Hypothalamus (tissue), 51 donors: ENCODE results near the gene IGF2BP1.
"Not testable (repeated sequence)": the region's sequence is repeated elsewhere in the genome, so short reads cannot be mapped to it uniquely, and the experiment has no call there.

Experiments
- DNase-seq, 51 donors: peaks; one replicate each; lab custom pipeline; 2025; lab: John Stamatoyannopoulos, UW

Gene IGF2BP1

DNA sequence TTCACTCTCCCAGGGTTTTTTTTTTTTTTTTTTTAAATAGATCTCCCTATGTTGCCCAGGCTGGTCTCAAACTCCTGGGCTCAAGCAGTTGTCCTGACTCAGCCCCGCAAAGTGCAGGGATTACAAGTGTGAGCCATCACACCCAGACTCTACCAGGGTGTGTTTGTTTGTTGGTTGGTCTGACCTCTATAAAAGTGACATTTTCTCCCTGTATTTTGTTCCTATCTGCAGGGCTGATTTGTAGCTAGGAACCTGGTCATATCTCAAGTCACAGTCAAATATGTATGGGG lies 89.1 kb downstream of the IGF2BP1 start:
- no peak for DNase-seq

DNA sequence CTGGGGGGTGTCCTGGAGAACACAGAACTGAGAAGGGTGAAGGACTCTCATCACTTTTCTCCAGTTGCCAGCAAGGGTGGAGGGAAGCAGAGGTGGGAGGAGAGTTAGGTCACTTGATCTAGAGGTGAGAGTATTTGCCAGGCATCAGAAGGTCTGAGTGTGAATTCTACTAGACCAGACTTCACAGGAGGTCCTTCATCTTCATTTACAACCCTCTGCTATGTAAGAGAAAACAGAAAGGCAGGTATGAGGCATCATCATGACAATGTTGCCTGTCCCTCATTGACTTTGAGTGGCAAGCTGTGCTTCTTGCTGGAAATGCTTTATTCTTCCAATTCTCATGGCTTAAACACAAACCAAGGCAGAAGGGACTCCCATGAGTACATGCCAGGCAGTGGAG lies 89.5 kb downstream of the IGF2BP1 start:
- DNase-seq: no peak

DNA sequence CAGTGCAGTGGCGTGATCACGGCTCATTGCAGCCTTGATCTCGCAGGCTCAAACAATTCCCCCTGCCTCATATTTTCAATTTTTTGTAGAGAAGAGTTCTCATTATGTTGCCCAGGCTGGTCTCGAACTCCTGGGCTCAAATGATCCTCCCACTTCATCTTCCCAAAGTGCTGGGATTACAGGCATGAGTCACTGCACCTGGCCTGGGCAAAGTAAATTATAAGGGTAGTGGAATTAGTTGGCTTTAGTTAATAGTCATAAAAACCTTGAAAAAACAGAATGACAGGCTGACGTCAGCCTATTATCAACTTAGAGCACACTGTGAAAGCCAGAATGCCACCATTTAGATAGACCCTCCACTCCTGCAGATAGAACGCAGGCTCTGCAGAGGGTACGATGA lies 91.9 kb downstream of the IGF2BP1 start:
- no peak for DNase-seq

DNA sequence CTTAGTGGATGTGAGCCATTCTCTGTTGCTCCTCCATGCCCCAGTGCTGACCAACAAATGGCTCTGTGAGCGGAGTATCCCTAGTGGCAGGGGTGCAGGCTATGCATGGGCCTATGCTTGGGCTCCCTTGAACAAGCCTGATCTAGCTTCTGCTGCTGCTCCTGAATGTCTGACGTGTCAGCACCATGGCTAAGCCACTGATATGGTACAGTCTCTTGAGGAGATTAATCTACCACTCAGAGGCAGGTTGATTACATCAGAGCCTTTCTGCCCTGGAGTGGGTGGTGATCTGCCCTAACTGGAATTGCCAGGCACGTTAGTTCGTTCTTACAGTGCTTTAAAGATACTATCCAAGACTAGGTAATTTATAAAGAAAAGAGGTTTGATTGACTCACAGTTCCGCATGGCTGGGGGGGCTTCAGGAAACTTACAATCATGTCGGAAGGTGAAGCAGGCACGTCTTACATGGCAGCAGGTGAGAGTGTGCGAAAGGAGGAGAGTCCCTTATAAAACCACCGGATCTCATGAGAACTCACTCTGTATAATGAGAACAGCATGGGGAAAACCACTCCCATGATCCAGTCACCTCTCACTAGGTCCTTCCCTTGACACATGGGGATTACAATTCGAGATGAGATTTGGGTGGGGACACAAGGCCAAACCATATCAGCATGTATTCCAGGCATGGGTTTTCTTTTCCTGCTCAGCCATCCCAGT lies 93.9 kb downstream of the IGF2BP1 start:
- no peak for DNase-seq

DNA sequence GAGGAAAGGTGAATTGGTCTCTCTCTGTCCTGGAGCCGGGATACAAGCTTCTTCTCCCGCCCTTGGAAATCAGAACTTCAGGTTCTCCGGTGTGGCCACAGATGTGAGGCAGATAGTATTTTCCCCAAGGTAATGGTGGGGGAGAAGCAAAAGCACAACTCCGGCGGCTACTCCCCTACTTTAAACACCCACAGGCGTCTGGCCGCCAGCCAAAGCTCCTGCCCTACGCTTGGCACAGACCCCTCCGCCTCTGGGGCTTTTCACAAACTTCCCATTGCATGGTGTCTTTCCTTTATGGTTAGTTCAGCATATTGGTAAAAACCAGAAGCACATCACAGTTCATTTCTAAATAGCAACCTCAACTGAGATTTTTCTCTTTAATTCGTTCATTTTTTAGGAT lies 95.9 kb downstream of the IGF2BP1 start:
- no peak for DNase-seq

DNA sequence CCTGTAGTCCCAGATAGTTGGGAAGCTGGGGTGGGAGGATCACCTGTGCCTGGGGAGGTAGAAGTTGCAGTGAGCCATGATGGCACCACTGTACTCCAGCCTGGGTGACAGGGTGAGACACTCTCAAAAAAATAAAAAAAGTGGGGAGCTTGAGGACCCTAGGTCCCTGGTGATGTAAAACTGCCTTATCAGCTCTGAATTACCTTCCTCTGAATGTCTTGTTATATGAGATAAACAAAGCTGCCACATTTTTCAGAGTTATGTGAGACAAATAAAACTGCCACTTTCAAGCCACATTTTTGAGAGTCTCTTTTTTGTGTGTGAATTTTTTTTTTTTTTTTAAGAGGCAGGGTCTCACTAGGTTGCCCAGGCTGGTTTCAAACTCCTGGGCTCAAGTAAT lies 103.4 kb downstream of the IGF2BP1 start:
- no peak for DNase-seq

DNA sequence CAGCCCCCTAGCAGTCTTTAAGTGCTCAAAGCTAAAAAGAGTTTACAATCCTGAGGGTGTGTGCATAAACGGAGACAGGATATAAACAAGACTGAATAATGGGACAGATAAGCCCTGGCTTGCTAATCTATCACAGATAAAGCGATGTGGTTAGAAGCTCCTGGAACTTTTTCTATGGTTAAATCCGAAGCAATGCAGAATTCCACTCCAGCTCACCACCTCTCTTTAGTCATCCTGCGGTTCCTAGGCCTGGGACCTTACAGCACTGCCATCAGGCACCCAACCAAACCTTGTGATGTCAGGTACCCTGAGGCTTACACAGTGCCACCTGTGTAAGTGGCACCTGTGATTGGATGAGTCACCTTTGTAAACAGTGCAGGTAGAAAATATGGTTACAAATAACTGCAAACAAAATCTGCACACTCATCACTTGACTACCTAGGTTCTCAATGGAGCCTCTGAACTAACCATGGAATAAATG lies 103.9 kb downstream of the IGF2BP1 start:
- DNase-seq: no peak

DNA sequence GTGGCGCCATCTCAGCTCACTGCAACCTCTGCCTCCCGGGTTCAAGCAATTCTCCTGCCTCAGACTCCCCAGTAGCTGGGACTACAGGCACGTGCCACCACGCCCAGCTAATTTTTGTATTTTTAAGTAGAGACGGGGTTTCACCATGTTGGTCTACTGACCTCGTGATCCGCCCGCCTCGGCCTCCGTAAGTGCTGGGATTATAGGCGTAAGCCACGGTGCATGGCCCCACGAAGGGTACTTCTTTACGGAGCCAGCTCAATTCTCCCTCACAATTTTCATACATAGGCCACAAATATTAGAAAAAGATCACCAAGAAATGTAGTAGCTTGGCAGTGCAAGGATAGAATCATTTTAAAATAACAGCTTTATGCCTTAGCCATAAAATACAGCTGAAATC lies 106.2 kb downstream of the IGF2BP1 start:
- DNase-seq: not testable (repeated sequence)

DNA sequence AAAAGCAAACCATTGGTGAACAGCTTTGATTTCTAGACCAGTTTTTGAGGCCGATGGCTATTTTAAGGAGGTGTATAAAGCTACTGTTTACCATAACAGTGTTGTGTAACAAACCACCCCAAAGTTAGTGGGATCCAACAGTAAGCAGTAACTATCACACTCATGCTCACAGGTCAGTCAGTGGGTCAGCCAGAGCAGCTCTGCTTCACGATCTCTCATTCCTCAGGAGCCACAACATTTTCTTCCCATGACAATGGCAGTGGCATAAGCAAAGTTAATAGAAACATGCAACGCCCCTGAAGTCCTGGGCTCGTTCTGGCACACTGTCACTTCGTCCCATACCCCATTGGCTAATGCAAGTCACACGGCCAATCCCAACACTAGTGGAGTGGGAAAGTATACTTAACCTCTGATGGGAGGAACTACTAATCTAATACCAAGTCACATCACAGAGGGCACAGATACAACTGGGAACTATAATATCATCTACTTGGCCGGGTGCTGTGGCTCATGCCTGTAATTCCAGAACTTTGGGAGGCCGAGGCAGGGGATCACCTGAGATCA lies 107.4 kb downstream of the IGF2BP1 start:
- DNase-seq: no peak
